IPS-11a (cell line): Measurements from ENCODE around the gene ZSCAN12.

Experiments used
- H3K4me3 ChIP-seq: one replicate; pipeline ENCODE4 v1.5.1; 2013; ENCODE audit warnings: low read depth, low read length, control low read depth

The ZSCAN12 gene

DNA sequence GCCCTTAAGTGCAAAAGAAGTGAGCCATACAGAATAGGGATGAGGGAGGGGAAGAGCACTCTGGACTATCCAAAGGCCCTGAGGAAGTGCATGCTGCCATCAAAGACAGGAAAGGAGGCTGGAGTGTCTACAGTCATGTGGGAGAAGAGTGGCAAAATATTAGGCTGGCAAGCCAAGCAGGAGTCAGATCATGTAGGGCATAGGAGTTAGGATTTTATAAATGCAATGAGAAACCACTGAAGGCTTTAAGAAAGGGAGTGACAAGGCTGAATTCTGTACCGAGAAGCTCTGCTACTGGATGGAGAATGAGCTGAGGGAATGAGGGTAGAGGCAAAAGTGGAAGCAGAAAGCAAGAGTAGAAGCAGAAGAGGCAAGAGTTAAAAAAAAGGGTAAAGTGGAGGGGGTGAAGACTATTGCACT is 65.9 kb downstream of the ZSCAN12 start:
- no peak overlapping the region for H3K4me3 ChIP-seq

DNA sequence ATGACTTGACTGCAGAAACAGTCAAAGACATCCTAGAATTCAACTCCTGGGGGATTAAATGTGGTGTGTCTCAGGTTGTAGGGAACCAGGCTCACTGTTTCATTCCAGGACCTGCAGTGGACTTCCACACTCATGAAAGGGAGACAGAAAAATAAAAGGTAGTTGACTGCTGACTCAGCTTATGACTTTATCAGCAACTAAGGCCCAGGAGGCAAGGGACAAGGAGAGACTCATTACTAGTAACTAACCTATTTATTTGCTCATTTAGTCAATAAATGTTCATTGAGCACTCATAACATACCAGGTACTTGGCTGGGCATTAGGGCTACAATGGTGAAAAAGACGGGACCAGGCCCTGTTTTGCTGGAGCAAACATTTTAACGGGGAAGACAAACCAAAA is 66.5 kb downstream of the ZSCAN12 start:
- H3K4me3 ChIP-seq: no peak overlapping the region

DNA sequence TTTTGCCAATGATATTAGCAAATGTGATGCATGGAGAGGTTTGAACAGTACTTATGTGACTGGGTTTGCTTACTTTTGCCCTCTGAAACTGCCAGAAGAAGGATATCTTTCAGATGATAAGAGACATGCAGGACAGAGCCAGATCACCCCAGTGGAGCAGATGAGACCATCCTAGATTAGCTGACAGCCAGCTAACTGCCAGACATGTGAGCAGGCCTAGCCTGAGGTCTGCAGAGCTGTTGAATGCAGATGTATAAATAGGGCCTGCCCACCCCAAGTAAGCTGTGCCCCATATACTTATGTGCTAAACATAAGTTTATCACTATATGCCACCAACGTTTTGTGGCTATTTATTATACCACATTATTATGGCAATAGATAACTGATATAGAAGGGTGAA is 69.5 kb downstream of the ZSCAN12 start:
- H3K4me3 ChIP-seq: no peak overlapping the region
